ENCODE results near the gene RNF213.
"Not testable (repeated sequence)": the region's sequence is repeated elsewhere in the genome, so short reads cannot be mapped to it uniquely, and the experiment has no call there.

Gene RNF213

DNA sequence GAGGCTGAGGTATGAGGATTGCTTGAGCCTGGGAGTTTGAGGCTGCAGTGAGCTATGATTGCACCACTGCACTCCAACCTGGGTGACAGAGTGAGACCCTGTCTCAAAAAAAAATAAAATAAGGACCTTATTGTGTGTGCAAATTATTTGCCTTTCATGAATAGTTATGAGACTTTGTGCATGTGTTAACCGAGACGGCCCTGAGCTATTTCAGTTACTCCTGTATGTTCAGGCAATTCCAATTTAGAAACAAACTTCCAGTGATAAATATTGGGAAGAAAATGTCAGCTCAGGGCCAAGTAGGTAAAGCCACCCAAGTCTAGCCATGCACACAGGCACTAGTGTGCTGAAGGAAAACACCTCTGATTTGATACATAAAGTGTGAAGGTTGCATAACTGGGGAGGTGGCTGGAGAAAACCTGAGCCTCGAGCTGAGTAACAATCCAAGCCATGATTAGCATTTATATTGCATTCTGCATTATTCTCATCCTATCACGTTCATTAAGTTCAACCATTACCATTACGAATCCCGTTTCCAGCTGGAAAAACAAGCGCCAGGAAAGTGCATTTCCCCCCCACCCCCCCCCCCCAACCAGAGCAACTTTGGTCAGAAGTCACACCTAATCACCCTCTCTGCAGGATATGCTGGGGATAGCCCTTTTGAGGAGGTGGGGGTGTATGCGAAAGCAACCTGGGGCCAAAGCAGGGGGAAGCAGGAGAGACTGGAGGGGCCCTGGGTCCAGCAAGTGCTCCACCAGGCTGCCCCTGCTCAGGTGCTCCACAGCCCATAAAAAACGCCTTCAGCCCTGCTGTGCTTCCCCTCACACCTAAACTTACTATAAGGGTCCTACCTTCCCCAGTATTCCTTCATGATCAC is 135.7 kb downstream of the RNF213 start:
- Histone ChIP-seq H3K27ac (ENCODE audit: low read depth, low read length) (no peak overlapping the region), H3K9ac (ENCODE audit: low read length) (no peak overlapping the region), H3K36me3 (ENCODE audit: control insufficient read depth, insufficient read depth, low read length) (peaks cover 10% of the 10 kb centered on the region), H3K4me3 (ENCODE audit: low read length) (no peak overlapping the region), H3K27me3 (ENCODE audit: control insufficient read depth, insufficient read depth, low read length) (no peaks in the 10 kb centered on the region), H3K4me1 (ENCODE audit: control insufficient read depth, insufficient read depth, low read length) (no peaks in the 10 kb centered on the region)

DNA sequence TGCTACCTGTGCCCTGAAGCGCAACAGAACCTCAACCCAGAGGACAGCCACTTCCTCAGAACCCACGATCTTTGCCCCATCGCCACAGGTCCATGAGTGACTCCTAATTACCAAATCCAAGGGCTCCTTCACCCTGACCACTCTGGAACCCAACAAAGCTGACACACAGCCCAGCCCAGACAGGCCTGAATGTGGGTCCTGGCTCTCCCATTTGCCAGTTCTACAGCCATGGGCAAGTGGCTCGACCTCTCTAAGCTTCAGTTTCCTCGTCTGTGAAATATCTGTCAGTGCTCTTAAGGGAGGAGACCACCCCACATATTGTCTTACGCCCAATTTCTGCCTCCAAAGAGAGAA is 136.4 kb downstream of the RNF213 start:
- H3K27me3 ChIP-seq (ENCODE audit: control insufficient read depth, insufficient read depth, low read length), result no peaks in the 10 kb centered on the region
- no peak overlapping the region for H3K9ac ChIP-seq (ENCODE audit: low read length)
- H3K27ac ChIP-seq (ENCODE audit: low read depth, low read length), result no peak overlapping the region
- peaks cover 9% of the 10 kb centered on the region for H3K36me3 ChIP-seq (ENCODE audit: control insufficient read depth, insufficient read depth, low read length)
- no peak overlapping the region for H3K4me3 ChIP-seq (ENCODE audit: low read length)
- no peaks in the 10 kb centered on the region for H3K4me1 ChIP-seq (ENCODE audit: control insufficient read depth, insufficient read depth, low read length)

DNA sequence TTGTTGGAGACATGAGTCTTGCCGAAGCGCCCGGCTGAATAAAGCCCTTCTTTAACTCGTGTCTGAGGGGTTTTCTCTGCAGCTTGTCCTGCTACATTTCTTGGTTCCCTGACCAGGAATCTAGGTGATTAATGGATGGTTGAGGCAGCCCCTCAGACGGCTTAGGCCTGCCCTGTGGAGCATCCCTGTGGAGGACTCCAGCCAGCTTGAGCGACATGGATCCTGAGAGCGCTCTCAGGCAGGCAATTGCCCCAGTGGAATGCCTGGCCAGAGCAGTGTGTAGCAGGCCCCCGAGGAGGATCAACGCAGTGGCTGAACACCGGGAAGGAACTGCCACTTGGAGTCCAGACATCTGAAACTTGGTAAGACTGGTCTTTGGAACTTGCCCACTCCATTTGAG is 137.0 kb downstream of the RNF213 start:
- Histone ChIP-seq H3K4me1 (ENCODE audit: control insufficient read depth, insufficient read depth, low read length) (no peaks in the 10 kb centered on the region), H3K27me3 (ENCODE audit: control insufficient read depth, insufficient read depth, low read length) (no peaks in the 10 kb centered on the region), H3K27ac (ENCODE audit: low read depth, low read length) (no peak overlapping the region), H3K9ac (ENCODE audit: low read length) (no peak overlapping the region), H3K36me3 (ENCODE audit: control insufficient read depth, insufficient read depth, low read length) (peaks cover 9% of the 10 kb centered on the region), H3K4me3 (ENCODE audit: low read length) (no peak overlapping the region)

DNA sequence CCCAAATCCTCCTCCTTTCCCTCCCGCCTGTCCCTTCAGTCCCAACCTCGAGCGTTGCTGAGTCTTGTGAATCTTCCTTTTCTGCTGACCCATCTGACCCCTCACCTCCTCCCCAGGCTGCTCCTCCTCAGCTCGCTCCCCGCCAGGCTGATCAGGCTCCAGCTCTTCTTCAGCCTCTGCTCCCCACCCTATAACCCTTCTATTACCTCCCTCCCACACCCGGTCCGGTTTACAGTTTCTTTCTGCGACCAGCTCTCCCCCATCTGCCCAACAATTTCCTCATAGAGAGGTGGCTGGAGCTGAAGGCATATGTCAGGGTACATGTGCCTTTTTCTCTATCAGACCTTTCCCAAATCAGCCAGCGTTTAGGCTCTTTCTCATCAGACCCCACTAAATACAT is 140.4 kb downstream of the RNF213 start:
- not testable (repeated sequence) for H3K9ac ChIP-seq (ENCODE audit: low read length); H3K36me3 ChIP-seq (ENCODE audit: control insufficient read depth, insufficient read depth, low read length); H3K4me3 ChIP-seq (ENCODE audit: low read length); H3K4me1 ChIP-seq (ENCODE audit: control insufficient read depth, insufficient read depth, low read length); H3K27ac ChIP-seq (ENCODE audit: low read depth, low read length); H3K27me3 ChIP-seq (ENCODE audit: control insufficient read depth, insufficient read depth, low read length)

DNA sequence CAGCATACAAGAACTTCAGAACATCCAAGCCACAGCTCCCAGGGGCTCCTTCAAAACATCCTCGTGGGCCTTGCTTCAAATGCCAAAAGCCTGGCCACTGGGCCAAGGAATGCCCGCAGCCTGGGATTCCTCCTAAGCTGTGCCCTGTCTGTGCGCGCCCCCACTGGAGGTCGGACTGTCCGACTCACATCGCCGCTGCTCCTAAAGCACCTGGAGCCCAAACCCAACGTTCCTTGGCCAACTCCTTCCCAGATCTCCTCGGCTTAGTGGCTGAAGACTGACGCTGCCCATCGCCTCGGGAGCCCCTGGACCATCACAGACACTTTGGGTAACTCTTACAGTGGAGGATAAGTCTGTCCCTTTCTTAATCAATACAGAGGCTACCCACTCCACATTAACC is 141.4 kb downstream of the RNF213 start:
- H3K36me3 ChIP-seq (ENCODE audit: control insufficient read depth, insufficient read depth, low read length); H3K9ac ChIP-seq (ENCODE audit: low read length); H3K4me1 ChIP-seq (ENCODE audit: control insufficient read depth, insufficient read depth, low read length); H3K27ac ChIP-seq (ENCODE audit: low read depth, low read length); H3K27me3 ChIP-seq (ENCODE audit: control insufficient read depth, insufficient read depth, low read length); H3K4me3 ChIP-seq (ENCODE audit: low read length): not testable (repeated sequence)

DNA sequence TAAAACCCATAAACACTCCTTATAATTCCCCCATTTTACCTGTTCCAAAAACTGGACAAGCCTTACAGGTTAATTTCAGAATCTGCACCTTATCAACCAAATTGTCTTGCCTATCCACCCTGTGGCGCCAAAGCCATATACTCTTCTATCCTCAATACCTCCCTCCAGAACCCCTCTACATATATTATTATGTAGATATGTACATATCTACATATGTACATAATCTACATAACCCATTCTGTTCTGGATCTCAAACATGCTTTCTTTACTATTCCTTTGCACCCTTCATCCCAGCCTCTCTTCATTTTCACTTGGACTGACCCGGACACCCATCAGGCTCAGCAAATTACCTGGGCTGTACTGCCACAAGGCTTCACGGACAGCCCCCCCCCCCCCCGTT is 142.3 kb downstream of the RNF213 start:
- Histone ChIP-seq H3K27me3 (ENCODE audit: control insufficient read depth, insufficient read depth, low read length) (no peaks in the 10 kb centered on the region), H3K4me3 (ENCODE audit: low read length) (no peak overlapping the region), H3K4me1 (ENCODE audit: control insufficient read depth, insufficient read depth, low read length) (no peaks in the 10 kb centered on the region), H3K36me3 (ENCODE audit: control insufficient read depth, insufficient read depth, low read length) (no peaks in the 10 kb centered on the region), H3K27ac (ENCODE audit: low read depth, low read length) (no peak overlapping the region), H3K9ac (ENCODE audit: low read length) (no peak overlapping the region)

DNA sequence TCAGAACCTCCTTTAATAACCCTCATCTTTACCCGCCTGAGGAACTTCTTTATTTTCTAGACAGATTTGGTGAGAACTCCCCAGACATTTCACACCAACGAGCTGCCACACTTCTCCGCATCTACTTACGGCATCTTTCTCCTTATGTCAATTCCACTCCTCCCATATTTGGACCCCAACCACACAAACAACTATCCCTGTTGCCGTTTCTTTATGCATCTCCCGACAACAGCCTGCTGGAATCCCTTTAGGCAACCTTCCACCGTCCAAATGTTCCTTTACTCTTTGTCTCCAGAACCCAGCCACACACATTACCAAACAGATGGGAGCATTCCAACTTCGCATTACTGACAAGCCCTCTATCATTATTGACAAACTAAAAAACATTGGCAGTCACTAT is 145.5 kb downstream of the RNF213 start:
- no peak overlapping the region for H3K9ac ChIP-seq (ENCODE audit: low read length)
- no peaks in the 10 kb centered on the region for H3K36me3 ChIP-seq (ENCODE audit: control insufficient read depth, insufficient read depth, low read length)
- no peak overlapping the region for H3K4me3 ChIP-seq (ENCODE audit: low read length)
- no peaks in the 10 kb centered on the region for H3K27me3 ChIP-seq (ENCODE audit: control insufficient read depth, insufficient read depth, low read length)
- no peak overlapping the region for H3K27ac ChIP-seq (ENCODE audit: low read depth, low read length)
- no peaks in the 10 kb centered on the region for H3K4me1 ChIP-seq (ENCODE audit: control insufficient read depth, insufficient read depth, low read length)

DNA sequence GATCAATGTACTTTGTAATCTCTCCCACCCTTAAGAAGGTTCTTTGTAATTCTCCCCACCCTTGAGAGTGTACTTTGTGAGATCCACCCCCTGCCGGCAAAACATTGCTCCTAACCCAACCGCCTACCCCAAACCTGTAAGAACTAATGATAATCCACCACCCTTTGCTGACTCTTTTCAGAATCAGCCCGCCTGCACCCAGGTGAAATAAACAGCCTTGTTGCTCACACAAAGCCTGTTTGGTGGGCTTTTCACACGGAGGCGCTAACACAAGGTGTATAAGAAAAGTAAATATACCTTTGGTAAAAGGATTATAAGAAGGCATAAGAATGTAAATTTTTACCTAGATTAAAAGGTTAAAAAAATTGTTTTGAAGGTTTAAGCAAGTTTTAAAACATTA is 147.3 kb downstream of the RNF213 start:
- H3K27me3 ChIP-seq (ENCODE audit: control insufficient read depth, insufficient read depth, low read length); H3K36me3 ChIP-seq (ENCODE audit: control insufficient read depth, insufficient read depth, low read length); H3K4me1 ChIP-seq (ENCODE audit: control insufficient read depth, insufficient read depth, low read length); H3K27ac ChIP-seq (ENCODE audit: low read depth, low read length); H3K9ac ChIP-seq (ENCODE audit: low read length); H3K4me3 ChIP-seq (ENCODE audit: low read length): not testable (repeated sequence)

DNA sequence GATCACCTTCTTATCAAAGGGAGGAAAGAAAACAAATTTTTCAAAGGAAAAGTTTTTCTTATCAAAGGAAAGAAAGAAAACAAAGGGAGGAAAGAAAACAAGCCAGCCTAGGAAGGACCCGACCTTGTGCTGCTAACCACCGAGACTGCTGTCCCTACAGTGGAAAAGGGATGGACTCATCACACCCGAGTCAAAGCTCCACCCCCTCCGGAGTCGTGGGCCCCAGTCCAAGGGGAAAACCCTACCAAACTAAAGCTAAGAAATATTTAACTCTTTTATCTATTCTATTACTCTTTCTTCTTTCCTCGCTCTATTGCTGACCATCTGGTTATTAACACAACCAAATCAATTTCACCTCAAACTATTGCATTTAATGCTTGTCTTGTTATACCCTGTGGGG is 148.2 kb downstream of the RNF213 start:
- Histone ChIP-seq H3K27ac (ENCODE audit: low read depth, low read length) (no peak overlapping the region), H3K27me3 (ENCODE audit: control insufficient read depth, insufficient read depth, low read length) (no peaks in the 10 kb centered on the region), H3K36me3 (ENCODE audit: control insufficient read depth, insufficient read depth, low read length) (no peaks in the 10 kb centered on the region)

DNA sequence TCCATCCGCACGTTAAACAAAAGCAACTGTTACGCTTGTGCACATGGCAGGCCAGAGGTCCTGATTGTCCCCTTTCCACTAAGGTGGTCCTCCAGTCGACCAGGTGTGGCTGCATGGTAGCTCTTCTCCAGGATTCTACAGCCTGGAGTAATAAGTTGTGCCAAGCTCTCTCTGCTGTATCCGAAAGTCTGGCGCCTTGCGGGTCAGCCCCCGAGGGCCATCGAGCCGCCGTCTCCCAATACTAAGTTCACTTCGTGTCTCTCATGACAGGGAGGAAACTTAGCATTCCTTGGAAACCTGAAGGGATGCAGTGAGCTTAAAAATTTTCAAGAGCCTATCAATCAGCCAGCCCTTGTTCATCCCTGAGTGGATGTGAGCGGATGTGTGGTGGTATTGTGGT is 149.0 kb downstream of the RNF213 start:
- no peak overlapping the region for H3K4me3 ChIP-seq (ENCODE audit: low read length)
- no peaks in the 10 kb centered on the region for H3K36me3 ChIP-seq (ENCODE audit: control insufficient read depth, insufficient read depth, low read length)
- H3K4me1 ChIP-seq (ENCODE audit: control insufficient read depth, insufficient read depth, low read length), result no peaks in the 10 kb centered on the region
- no peak overlapping the region for H3K27ac ChIP-seq (ENCODE audit: low read depth, low read length)
- no peaks in the 10 kb centered on the region for H3K27me3 ChIP-seq (ENCODE audit: control insufficient read depth, insufficient read depth, low read length)
- H3K9ac ChIP-seq (ENCODE audit: low read length), result no peak overlapping the region

More for the DNA sequence above, 148.2 kb downstream of the RNF213 start:
- Histone ChIP-seq H3K4me1 (ENCODE audit: control insufficient read depth, insufficient read depth, low read length) (no peaks in the 10 kb centered on the region), H3K4me3 (ENCODE audit: low read length) (no peak overlapping the region), H3K9ac (ENCODE audit: low read length) (no peak overlapping the region)

DNA sequence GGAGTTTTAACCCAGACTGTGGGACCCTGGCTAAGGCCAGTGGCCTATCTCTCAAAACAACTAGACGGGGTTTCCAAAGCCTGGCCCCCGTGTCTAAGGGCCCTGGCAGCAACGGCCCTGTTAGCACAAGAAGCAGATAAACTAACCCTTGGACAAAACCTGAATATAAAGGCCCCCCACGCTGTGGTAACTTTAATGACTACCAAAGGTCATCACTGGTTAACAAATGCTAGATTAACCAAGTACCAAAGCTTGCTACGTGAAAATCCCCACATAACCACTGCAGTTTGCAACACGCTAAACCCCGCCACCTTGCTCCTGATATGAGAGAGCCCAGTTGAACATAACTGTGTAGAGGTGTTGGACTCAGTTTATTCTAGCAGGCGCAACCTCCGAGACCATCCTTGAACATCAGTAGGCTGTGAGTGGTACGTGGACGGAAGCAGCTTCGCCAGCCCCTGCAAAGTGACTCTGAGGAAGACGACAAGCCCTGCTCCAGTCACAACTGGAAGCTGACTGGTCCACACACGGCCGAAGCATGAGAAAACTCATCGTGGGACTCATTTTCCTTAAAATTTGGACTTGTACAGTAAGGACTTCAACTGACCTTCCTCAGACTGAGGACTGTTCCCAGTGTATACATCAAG is 149.9 kb downstream of the RNF213 start:
- not testable (repeated sequence) for H3K9ac ChIP-seq (ENCODE audit: low read length); H3K36me3 ChIP-seq (ENCODE audit: control insufficient read depth, insufficient read depth, low read length); H3K4me3 ChIP-seq (ENCODE audit: low read length); H3K4me1 ChIP-seq (ENCODE audit: control insufficient read depth, insufficient read depth, low read length); H3K27me3 ChIP-seq (ENCODE audit: control insufficient read depth, insufficient read depth, low read length); H3K27ac ChIP-seq (ENCODE audit: low read depth, low read length)

DNA sequence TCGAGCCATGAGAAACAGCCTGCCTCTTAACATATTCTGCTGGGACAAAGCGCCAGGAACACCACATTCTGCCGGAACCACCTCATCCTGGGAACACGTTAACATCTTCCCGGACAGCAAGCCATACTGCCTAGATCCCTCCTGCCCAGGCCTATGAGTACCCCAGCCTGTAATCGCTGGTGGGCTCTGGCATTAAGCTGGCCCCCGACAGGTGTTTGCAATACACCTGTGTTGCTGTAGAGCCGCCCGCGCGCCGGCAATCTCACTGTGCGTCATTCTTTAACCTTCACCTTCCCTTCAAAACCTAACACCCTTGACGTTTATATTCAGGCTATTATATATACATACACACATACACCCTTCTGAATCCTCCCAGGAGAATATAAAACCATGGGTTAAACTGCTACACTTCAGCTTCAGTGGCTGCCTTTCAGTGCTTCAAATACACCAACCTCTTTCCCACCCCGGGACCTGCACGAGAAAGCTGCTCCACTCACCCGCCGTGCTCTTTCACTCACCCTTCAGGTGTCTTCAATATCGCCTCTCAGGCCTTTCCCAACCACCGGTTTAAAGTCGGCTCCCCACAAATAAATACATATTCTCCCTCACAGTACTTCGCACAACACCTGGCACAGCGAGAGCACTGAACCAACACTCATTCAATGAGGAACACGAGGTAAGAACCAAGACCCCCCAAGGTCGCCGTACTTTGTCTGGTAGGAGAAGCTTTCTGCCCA is 153.3 kb downstream of the RNF213 start:
- peak overlapping the region; percentile 90 for H3K4me3 ChIP-seq (ENCODE audit: low read length)
- H3K4me1 ChIP-seq (ENCODE audit: control insufficient read depth, insufficient read depth, low read length), result peaks cover 3% of the 10 kb centered on the region
- H3K27ac ChIP-seq (ENCODE audit: low read depth, low read length), result no peak overlapping the region
- peak overlapping the region; percentile 50 for H3K9ac ChIP-seq (ENCODE audit: low read length)
- H3K36me3 ChIP-seq (ENCODE audit: control insufficient read depth, insufficient read depth, low read length), result peaks cover 6% of the 10 kb centered on the region
- H3K27me3 ChIP-seq (ENCODE audit: control insufficient read depth, insufficient read depth, low read length), result no peaks in the 10 kb centered on the region

Measured in rectal smooth muscle tissue (tissue), 1 donor.